Measurements from ENCODE around the gene WNT7B.

Gene WNT7B

DNA sequence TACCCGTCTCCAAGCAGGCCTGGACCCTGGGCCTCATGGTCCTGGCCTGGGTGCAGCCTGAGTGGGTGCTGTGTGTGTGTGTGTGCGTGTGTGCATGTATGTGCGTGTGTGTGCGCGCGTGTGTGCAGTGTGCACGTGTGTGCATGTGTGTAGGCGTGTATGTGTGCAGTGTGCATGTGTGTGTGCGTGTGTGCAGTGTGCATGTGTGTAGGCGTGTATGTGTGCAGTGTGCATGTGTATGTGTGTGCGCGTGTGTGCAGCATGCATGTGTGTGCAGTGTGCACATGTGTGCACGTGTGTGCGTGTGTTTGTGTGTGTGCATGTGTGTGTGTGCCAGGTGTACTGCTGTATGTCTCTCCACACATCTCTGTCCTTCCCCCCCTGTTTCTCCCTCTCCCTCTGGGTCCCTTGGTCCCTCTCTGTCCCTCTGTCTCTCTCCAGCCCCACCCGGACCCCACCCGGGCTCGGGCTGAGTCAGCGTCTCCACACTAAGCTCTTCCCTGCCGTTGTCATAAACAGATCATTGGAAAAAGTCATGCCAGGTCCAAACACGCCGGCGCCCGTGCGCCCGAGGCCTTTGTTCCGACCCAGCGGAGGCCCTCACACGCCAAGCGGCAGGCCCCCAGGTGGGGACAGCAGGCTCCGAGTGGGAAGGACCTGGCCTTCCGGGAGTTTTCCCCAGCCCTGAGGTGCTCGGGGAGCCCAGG is 34.0 kb downstream of the WNT7B start:
- POLR2A ChIA-PET = no interaction called here
- no peak for TF ChIP-seq CTCF (IDR thresholded peaks at IDR 0.05; ENCODE audit: insufficient read depth, low read length, missing control alignments)
- CTCF ChIA-PET = no interaction called here
- no peak for DNase-seq (ENCODE audit: low read depth, low spot score)
- H3K4me3 ChIP-seq (ENCODE audit: low read depth, low read length) = no peak overlapping the region

- H3K4me3 ChIP-seq (ENCODE audit: low read depth, low read length) = no peak overlapping the region
- DNase-seq (ENCODE audit: low read depth, low spot score) = no peak
- CTCF ChIA-PET = interaction anchor here (0.8 kb wide), 1 partner anchor 13 kb away, joined by 3 read pairs; no protein-coding TSS in a partner anchor
- POLR2A ChIA-PET = no interaction called here
- TF ChIP-seq CTCF (IDR thresholded peaks at IDR 0.05; ENCODE audit: insufficient read depth, low read length, missing control alignments) = no peak
These were observed 34.6 kb downstream of the WNT7B start for GRCh38 chr22:45942344-45942743.

DNA sequence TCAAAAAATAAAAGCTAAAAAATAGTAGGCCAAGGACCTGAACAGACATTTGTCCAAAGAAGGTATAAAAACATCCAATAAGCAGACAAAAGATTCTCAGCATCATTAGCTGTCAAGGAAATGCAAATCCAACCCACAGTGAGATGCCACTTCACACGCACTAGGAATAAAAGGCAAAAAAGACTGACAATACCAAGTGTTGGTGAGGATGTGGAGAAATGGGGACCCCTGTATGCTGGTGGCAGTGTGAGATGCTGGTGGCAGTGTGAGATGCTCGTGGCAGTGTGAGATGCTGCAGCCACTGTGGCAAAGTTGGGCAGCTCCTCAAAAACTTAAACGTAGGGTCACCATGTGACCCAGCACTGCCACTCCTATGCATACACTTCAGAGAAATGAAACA is 38.0 kb downstream of the WNT7B start:
- CTCF ChIA-PET = interaction anchor here (0.6 to 1.2 kb wide), 2 partner anchors 8 to 114 kb away, joined by 3 read pairs; no protein-coding TSS in a partner anchor
- POLR2A ChIA-PET = no interaction called here
- no peak for DNase-seq (ENCODE audit: low read depth, low spot score)
- TF ChIP-seq CTCF (IDR thresholded peaks at IDR 0.05; ENCODE audit: insufficient read depth, low read length, missing control alignments) = no peak
- no peak overlapping the region for H3K4me3 ChIP-seq (ENCODE audit: low read depth, low read length)

- POLR2A ChIA-PET = no interaction called here
- H3K4me3 ChIP-seq (ENCODE audit: low read depth, low read length) = no peak overlapping the region
- DNase-seq (ENCODE audit: low read depth, low spot score) = no peak
- TF ChIP-seq CTCF (IDR thresholded peaks at IDR 0.05; ENCODE audit: insufficient read depth, low read length, missing control alignments) = no peak
- CTCF ChIA-PET = interaction anchor here (1.2 kb wide), 1 partner anchor 9 kb away, joined by 3 read pairs; no protein-coding TSS in a partner anchor
These were observed 39.0 kb downstream of the WNT7B start for GRCh38 chr22:45937960-45938359.

- POLR2A ChIA-PET = no interaction called here
These were observed 41.4 kb downstream of the WNT7B start for GRCh38 chr22:45935573-45935972.

More at GRCh38 chr22:45935573-45935972, 41.4 kb downstream of the WNT7B start:
- H3K4me3 ChIP-seq (ENCODE audit: low read depth, low read length) = no peak overlapping the region
- no peak for TF ChIP-seq CTCF (IDR thresholded peaks at IDR 0.05; ENCODE audit: insufficient read depth, low read length, missing control alignments)
- no peak for DNase-seq (ENCODE audit: low read depth, low spot score)
- CTCF ChIA-PET = interaction anchor here (1.2 kb wide), 1 partner anchor 357 kb away, joined by 4 read pairs; no protein-coding TSS in a partner anchor

Measured in AG04449 (cell line).